Activated naive CD4-positive, alpha-beta T cell treated with anti-CD3 and anti-CD28 coated beads, Interleukin-2, amount 10 ng/mL, durations not matched to agents 7 days and 5 days (primary cell): ENCODE measurements around the gene BTBD10.

Experiments
- CTCF ChIA-PET: fragments of 350-600 bp; sonication (Branson Sonifier 250); formaldehyde crosslinking; loops from one replicate; lab custom pipeline; 2021; ENCODE audit warnings: antibody characterized with exemption; lab: Charles Lee
- DNase-seq: peaks from one replicate; pipeline ENCODE4 v3.0.0-alpha.2; 2020
- H3K27ac Mint-ChIP-seq: one replicate; pipeline ENCODE4 v1.8.0; 2021; ENCODE audit warnings: mild to moderate bottlenecking, moderate library complexity, mixed read lengths
- H3K27me3 Mint-ChIP-seq: one replicate; pipeline ENCODE4 v1.8.0; 2021; ENCODE audit warnings: mild to moderate bottlenecking, mixed read lengths
- H3K36me3 Mint-ChIP-seq: one replicate; pipeline ENCODE4 v1.8.0; 2021; ENCODE audit warnings: mixed read lengths
- H3K4me1 Mint-ChIP-seq: one replicate; pipeline ENCODE4 v1.8.0; 2021; ENCODE audit warnings: mixed read lengths
- H3K4me3 Mint-ChIP-seq: one replicate; pipeline ENCODE4 v1.8.0; 2021; ENCODE audit warnings: mild to moderate bottlenecking, moderate library complexity, mixed read lengths
- H3K9me3 Mint-ChIP-seq: one replicate; pipeline ENCODE4 v1.8.0; 2021; ENCODE audit warnings: mixed read lengths

Gene BTBD10

GRCh38 chr11:13376402-13376801 is 86.6 kb downstream of the BTBD10 start:
- H3K27ac Mint-ChIP-seq: no peak overlapping the region
- H3K36me3 Mint-ChIP-seq: peaks cover 38% of the 10 kb centered on the region

DNA sequence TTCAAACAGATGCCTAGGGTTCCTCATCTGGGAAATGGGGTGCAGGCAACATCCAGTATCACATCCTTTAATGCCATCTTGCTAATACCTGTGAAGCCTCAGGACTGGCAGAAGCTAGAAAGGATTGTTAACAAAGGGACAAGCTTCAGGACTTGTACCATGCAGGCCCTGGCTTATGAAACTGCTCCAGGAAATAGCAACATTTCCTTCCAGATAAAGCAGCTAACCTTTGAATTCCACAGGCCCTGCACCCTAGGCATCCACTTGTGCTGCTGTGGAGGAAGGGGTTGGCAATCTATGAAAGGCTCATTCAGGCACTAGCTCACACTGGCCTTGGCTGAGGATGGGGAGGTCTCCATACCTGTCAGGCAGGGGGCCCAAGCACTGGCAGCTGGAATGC is 87.2 kb downstream of the BTBD10 start:
- Mint-ChIP-seq H3K9me3 (no peaks in the 10 kb centered on the region), H3K4me1 (no peaks in the 10 kb centered on the region), H3K27ac (no peak overlapping the region), H3K27me3 (no peaks in the 10 kb centered on the region), H3K4me3 (no peak overlapping the region), H3K36me3 (peaks cover 32% of the 10 kb centered on the region)
- DNase-seq: no peak
- CTCF ChIA-PET: interaction anchor here (0.6 to 1.4 kb wide), 2 partner anchors 41 to 50 kb away, joined by 3 to 8 read pairs; no protein-coding TSS in a partner anchor

More at GRCh38 chr11:13376402-13376801, 86.6 kb downstream of the BTBD10 start:
- Mint-ChIP-seq H3K9me3 (no peaks in the 10 kb centered on the region), H3K27me3 (no peaks in the 10 kb centered on the region), H3K4me1 (no peaks in the 10 kb centered on the region), H3K4me3 (no peak overlapping the region)
- no peak for DNase-seq
- CTCF ChIA-PET: interaction anchor here (1.4 kb wide), 1 partner anchor 42 kb away, joined by 8 read pairs; no protein-coding TSS in a partner anchor

DNA sequence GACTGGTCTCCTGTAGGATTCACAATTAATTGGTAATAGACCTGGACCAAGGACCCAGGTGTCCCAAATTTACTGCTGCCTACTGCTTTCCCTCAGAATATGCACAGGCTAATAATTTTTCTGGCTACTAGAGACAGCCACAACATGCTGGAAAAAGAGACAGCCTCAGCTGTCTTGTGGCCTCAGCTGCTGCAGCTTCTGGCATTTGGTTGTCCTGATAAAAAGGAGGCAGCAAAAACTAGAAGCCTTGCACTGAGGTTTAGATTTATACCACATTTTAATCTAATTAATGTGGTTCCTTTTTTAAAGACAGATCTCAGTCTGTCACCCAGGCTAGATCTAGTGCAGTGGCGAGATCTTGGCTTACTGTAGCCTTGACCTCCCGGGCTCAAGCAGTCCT is 89.8 kb downstream of the BTBD10 start:
- no peaks in the 10 kb centered on the region for H3K4me1 Mint-ChIP-seq
- CTCF ChIA-PET: interaction anchor here (2.9 kb wide), 1 partner anchor 12 kb away, joined by 9 read pairs; no protein-coding TSS in a partner anchor
- no peak for DNase-seq
- H3K4me3 Mint-ChIP-seq: no peak overlapping the region
- no peaks in the 10 kb centered on the region for H3K27me3 Mint-ChIP-seq
- H3K27ac Mint-ChIP-seq: no peak overlapping the region
- H3K36me3 Mint-ChIP-seq: peaks cover 30% of the 10 kb centered on the region
- no peaks in the 10 kb centered on the region for H3K9me3 Mint-ChIP-seq

GRCh38 chr11:13368041-13368446 is 95.0 kb downstream of the BTBD10 start:
- Mint-ChIP-seq H3K27ac (no peak overlapping the region), H3K36me3 (peaks cover 31% of the 10 kb centered on the region)
- CTCF ChIA-PET: no interaction called here

GRCh38 chr11:13367115-13367514 is 95.9 kb downstream of the BTBD10 start:
- H3K27me3 Mint-ChIP-seq: no peaks in the 10 kb centered on the region
- DNase-seq: no peak
- no peak overlapping the region for H3K4me3 Mint-ChIP-seq
- H3K36me3 Mint-ChIP-seq: peaks cover 31% of the 10 kb centered on the region
- CTCF ChIA-PET: interaction anchor here (1.5 kb wide), 1 partner anchor 24 kb away, joined by 5 read pairs; no protein-coding TSS in a partner anchor
- H3K27ac Mint-ChIP-seq: no peak overlapping the region
- no peaks in the 10 kb centered on the region for H3K4me1 Mint-ChIP-seq
- no peaks in the 10 kb centered on the region for H3K9me3 Mint-ChIP-seq

More at GRCh38 chr11:13368041-13368446, 95.0 kb downstream of the BTBD10 start:
- H3K4me1 Mint-ChIP-seq: no peaks in the 10 kb centered on the region
- no peaks in the 10 kb centered on the region for H3K9me3 Mint-ChIP-seq
- DNase-seq: no peak
- no peak overlapping the region for H3K4me3 Mint-ChIP-seq
- no peaks in the 10 kb centered on the region for H3K27me3 Mint-ChIP-seq

- no peak overlapping the region for H3K27ac Mint-ChIP-seq
- no peak for DNase-seq
- peaks cover 32% of the 10 kb centered on the region for H3K36me3 Mint-ChIP-seq
- no peaks in the 10 kb centered on the region for H3K9me3 Mint-ChIP-seq
- H3K4me3 Mint-ChIP-seq: no peak overlapping the region
- CTCF ChIA-PET: interaction anchor here (1.5 kb wide), 1 partner anchor 23 kb away, joined by 5 read pairs; no protein-coding TSS in a partner anchor
- H3K4me1 Mint-ChIP-seq: no peaks in the 10 kb centered on the region
- H3K27me3 Mint-ChIP-seq: no peaks in the 10 kb centered on the region
These were observed 96.6 kb downstream of the BTBD10 start for GRCh38 chr11:13366266-13367026.

- H3K9me3 Mint-ChIP-seq: no peaks in the 10 kb centered on the region
- no peak overlapping the region for H3K27ac Mint-ChIP-seq
- CTCF ChIA-PET: no interaction called here
- no peak for DNase-seq
- H3K27me3 Mint-ChIP-seq: no peaks in the 10 kb centered on the region
- no peak overlapping the region for H3K4me3 Mint-ChIP-seq
- peaks cover 43% of the 10 kb centered on the region for H3K36me3 Mint-ChIP-seq
- H3K4me1 Mint-ChIP-seq: no peaks in the 10 kb centered on the region
These were observed 98.6 kb downstream of the BTBD10 start for GRCh38 chr11:13364388-13364787.

DNA sequence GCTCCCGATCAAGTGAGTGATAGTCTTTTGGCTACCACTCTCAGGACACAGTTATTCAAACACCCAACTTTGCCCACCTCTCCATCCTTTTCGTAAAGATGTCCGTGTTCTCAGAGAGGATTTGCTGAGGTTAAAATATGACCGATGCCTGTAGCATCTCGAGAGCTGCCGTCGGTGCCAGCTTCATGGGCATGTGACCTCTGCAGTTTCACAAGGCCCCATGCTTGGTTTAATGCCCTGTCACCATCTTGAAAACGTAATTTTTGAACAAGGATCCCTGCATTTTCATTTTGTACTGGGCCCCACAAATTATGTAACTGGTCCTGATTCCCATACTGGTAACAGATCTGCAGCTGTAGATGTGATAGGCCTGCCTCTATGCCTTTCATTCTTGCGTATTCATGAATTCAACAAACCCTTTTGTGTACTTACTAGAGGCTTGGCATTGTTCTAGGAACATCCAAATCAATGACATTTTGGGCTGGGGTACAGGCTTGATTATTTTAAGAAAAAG is 100.4 kb downstream of the BTBD10 start:
- CTCF ChIA-PET: no interaction called here
- H3K27ac Mint-ChIP-seq: no peak overlapping the region
- no peaks in the 10 kb centered on the region for H3K27me3 Mint-ChIP-seq
- no peak for DNase-seq
- peaks cover 41% of the 10 kb centered on the region for H3K36me3 Mint-ChIP-seq
- H3K4me1 Mint-ChIP-seq: no peaks in the 10 kb centered on the region
- H3K4me3 Mint-ChIP-seq: no peak overlapping the region
- H3K9me3 Mint-ChIP-seq: no peaks in the 10 kb centered on the region

GRCh38 chr11:13358596-13359270 is 104.3 kb downstream of the BTBD10 start:
- Mint-ChIP-seq H3K27me3 (no peaks in the 10 kb centered on the region), H3K4me3 (no peak overlapping the region), H3K27ac (no peak overlapping the region), H3K4me1 (peaks cover 4% of the 10 kb centered on the region), H3K36me3 (peaks cover 40% of the 10 kb centered on the region), H3K9me3 (no peaks in the 10 kb centered on the region)
- DNase-seq: no peak
- CTCF ChIA-PET: interaction anchor here (1.1 kb wide), 1 partner anchor 148 kb away, joined by 3 read pairs; no protein-coding TSS in a partner anchor

DNA sequence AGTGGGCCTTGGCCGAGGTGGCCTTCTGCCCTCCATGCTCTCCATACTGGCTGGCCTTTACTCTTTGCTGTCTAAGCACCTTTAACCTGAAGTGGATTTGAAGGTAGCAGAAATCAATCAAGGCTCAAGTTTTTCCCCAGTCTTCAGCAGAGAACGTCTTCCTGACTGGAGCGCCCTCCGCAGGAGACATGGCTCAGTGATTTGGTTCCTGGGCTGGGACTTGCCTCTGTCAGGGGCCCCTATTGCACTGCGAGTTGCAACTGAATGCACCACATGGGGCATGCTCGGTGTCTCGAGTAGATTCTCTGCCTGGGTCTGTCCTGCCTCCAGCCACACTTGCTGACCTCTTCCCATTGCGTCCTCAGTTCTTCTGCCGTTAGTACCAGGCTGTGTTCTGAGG is 105.8 kb downstream of the BTBD10 start:
- Mint-ChIP-seq H3K4me1 (peaks cover 6% of the 10 kb centered on the region), H3K4me3 (no peak overlapping the region), H3K9me3 (no peaks in the 10 kb centered on the region), H3K27ac (peak overlapping the region; percentile 37), H3K36me3 (peaks cover 36% of the 10 kb centered on the region), H3K27me3 (no peaks in the 10 kb centered on the region)
- DNase-seq: no peak
- CTCF ChIA-PET: interaction anchor here (1.1 kb wide), 1 partner anchor 147 kb away, joined by 3 read pairs; no protein-coding TSS in a partner anchor

- no peaks in the 10 kb centered on the region for H3K9me3 Mint-ChIP-seq
- H3K27me3 Mint-ChIP-seq: no peaks in the 10 kb centered on the region
- H3K36me3 Mint-ChIP-seq: peaks cover 38% of the 10 kb centered on the region
- DNase-seq: no peak
- CTCF ChIA-PET: interaction anchor here (2.8 kb wide), 1 partner anchor 10 kb away, joined by 10 read pairs; no protein-coding TSS in a partner anchor
- H3K4me1 Mint-ChIP-seq: peaks cover 6% of the 10 kb centered on the region
- H3K4me3 Mint-ChIP-seq: no peak overlapping the region
- H3K27ac Mint-ChIP-seq: no peak overlapping the region
These were observed 107.8 kb downstream of the BTBD10 start for GRCh38 chr11:13355191-13355590.

DNA sequence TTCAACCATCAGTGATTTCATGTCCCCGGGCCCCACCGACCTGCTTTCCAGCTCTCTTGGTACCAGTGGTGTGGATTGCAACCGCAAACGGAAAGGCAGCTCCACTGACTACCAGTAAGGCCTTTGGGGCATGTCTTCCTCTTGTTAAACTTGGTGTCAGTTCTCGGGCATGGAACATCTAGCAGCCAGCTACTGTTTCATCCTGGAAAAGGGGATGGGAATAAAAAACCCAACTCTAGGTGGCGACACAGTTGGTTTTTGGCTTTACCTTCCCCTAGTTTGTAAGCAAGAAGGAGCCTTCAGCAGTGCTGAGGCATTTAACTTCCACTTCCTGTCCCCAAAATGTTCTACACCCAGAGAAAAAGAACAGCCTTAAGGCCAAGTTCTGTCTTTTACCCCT is 108.7 kb downstream of the BTBD10 start:
- CTCF ChIA-PET: interaction anchor here (0.8 to 2.8 kb wide), 5 partner anchors 9 to 113 kb away, joined by 3 to 11 read pairs (median 4); no protein-coding TSS in a partner anchor
- H3K4me1 Mint-ChIP-seq: peaks cover 6% of the 10 kb centered on the region
- no peaks in the 10 kb centered on the region for H3K9me3 Mint-ChIP-seq
- no peak for DNase-seq
- H3K4me3 Mint-ChIP-seq: no peak overlapping the region
- no peak overlapping the region for H3K27ac Mint-ChIP-seq
- peaks cover 38% of the 10 kb centered on the region for H3K36me3 Mint-ChIP-seq
- no peaks in the 10 kb centered on the region for H3K27me3 Mint-ChIP-seq

DNA sequence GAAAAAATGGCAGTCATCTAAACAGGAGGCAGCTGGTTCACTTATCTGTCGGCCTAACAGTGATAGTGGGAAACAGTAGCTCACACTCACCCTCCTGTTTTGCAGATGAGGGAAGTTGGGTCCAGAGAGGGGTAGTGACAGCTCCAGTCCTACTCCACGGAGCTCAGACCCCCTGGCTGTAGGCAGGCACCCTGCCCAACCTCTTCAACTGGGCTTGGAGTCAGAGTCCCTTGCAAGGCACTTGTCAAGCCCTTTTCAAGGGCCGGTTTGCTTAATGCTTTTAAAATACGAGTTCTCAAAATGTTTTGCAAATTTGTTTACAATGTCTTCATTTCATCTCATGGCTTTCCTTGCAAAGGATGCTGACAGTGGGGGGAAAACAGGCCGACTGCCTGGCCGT is 110.3 kb downstream of the BTBD10 start:
- DNase-seq: no peak
- no peaks in the 10 kb centered on the region for H3K9me3 Mint-ChIP-seq
- peak overlapping the region; percentile 62 for H3K27ac Mint-ChIP-seq
- no peak overlapping the region for H3K4me3 Mint-ChIP-seq
- no peaks in the 10 kb centered on the region for H3K27me3 Mint-ChIP-seq
- CTCF ChIA-PET: interaction anchor here (1.0 to 2.2 kb wide), 3 partner anchors 32 to 103 kb away, joined by 3 to 11 read pairs (median 3); no protein-coding TSS in a partner anchor
- peaks cover 28% of the 10 kb centered on the region for H3K36me3 Mint-ChIP-seq
- peaks cover 15% of the 10 kb centered on the region for H3K4me1 Mint-ChIP-seq

- H3K4me1 Mint-ChIP-seq: peaks cover 20% of the 10 kb centered on the region
- no peaks in the 10 kb centered on the region for H3K9me3 Mint-ChIP-seq
- DNase-seq: no peak
- H3K4me3 Mint-ChIP-seq: no peak overlapping the region
- peaks cover 18% of the 10 kb centered on the region for H3K36me3 Mint-ChIP-seq
- CTCF ChIA-PET: interaction anchor here (0.5 to 1.8 kb wide), 2 partner anchors 14 to 430 kb away, joined by 3 to 8 read pairs; no protein-coding TSS in a partner anchor
- H3K27ac Mint-ChIP-seq: no peak overlapping the region
- H3K27me3 Mint-ChIP-seq: no peaks in the 10 kb centered on the region
These were observed 113.4 kb downstream of the BTBD10 start for GRCh38 chr11:13349581-13349980.
